Left renal pelvis (tissue), 4 donors: ENCODE data around the gene PEX12. TPM values are rescaled to one million over a fixed set of nuclear protein-coding genes. Genes with fewer than 3 reads are reported as not detected.
"Not testable (repeated sequence)": the region's sequence is repeated elsewhere in the genome, so short reads cannot be mapped to it uniquely, and the experiment has no call there.

Experiments used
- DNase-seq, 4 donors: peaks; one replicate each; pipeline ENCODE4 v3.0.0-alpha.2; 2013; ENCODE audit warnings: low read depth in 4 of 4, low spot score in 3 of 4
- polyA plus RNA-seq, 4 donors: library from polyadenylated mRNA; unstranded; fragments of 120-200 nt; gene quantifications; one replicate each; pipeline ENCODE4 v1.2.1, GENCODE V29; 2013; ENCODE audit not compliant: insufficient read length in 4 of 4

Gene PEX12
- polyA plus RNA-seq, 4 donors, result 11.0 to 14.6 (median 11.9) TPM

GRCh38 chr17:35540589-35541404 is 37.6 kb downstream of the PEX12 start:
- DNase-seq, result no peak

- DNase-seq, result no peak
Observed at GRCh38 chr17:35539659-35540026, 38.7 kb downstream of the PEX12 start.

DNA sequence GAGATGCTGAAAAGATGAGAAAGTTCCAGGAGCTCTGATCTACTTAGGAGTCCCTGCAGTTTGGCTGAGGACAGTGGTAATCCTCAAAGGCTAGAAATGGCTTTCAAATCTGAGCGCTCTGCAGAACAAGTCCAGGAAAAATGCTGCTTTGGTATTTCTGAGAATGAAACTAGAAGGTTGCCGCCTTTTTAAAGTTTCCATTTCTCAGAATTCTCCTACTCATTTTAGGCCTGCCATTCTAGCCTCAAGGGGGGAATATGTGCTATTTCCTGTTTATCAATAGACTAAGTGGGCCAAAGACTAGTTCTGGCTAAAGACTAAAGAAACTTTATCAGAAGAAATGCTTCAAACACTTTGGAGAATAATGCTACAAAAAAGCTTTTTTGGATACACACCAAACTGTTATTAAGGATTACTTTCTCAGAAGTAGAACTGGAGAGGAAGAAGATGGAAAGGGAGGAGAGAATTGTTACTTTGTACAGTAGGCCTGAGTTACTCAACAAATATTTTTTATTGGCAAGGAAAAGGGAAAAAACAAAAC is 40.7 kb downstream of the PEX12 start, which contains the start of gene SLFN12L:
Gene SLFN12L, minus strand, starts transcription at position 78 of the 541 bp plus-strand sequence. CDS start 15,314 bp downstream, outside the sequence.
- no peak for DNase-seq

- DNase-seq, result no peak
Observed at GRCh38 chr17:35536664-35537171, 41.7 kb downstream of the PEX12 start.

- not testable (repeated sequence) for DNase-seq
Observed at GRCh38 chr17:35535406-35535805, 43.0 kb downstream of the PEX12 start.

GRCh38 chr17:35534576-35535093 is 43.7 kb downstream of the PEX12 start:
- DNase-seq, result no peak

- DNase-seq, result no peak
Observed at GRCh38 chr17:35531160-35531559, 47.2 kb downstream of the PEX12 start.

- DNase-seq, result no peak
Observed at GRCh38 chr17:35529866-35530265, 48.5 kb downstream of the PEX12 start.

DNA sequence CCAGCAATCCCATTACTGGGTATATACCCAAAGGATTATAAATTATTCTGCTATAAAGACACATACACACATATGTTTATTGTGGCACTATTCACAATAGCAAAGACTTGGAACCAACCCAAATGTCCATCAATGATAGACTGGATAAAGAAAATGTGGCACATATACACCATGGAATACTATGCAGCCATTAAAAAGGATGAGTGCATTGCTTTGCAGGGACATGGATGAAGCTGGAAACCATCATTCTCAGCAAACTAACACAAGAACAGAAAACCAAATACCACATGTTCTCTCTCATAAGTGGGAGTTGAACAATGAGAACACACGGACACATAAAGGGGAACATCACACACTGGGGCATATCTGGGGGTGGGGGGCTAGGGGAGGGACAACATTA is 49.0 kb downstream of the PEX12 start:
- not testable (repeated sequence) for DNase-seq

Other genes with a start within 250 kb of the PEX12 start
- gene SLFN11, start 204.9 kb downstream of the PEX12 start, polyA plus RNA-seq, result 10 to 100 TPM; 10.9 to 28.4 (median 15.5) TPM
- gene SLFN12, start 146.1 kb downstream of the PEX12 start, polyA plus RNA-seq, result 10 to 100 TPM; 13.9 to 23.2 (median 18.2) TPM
- gene SLFN13, start 129.8 kb downstream of the PEX12 start, polyA plus RNA-seq, result 10 to 100 TPM in 3 of 4 donors, 1 to 10 TPM in 1; 4.5 to 28.3 (median 26.1) TPM
- under 1 TPM; 0.12 to 0.34 (median 0.29) TPM for gene SLFN12L, start 40.9 kb downstream of the PEX12 start, polyA plus RNA-seq
- under 1 TPM; 0.09 to 0.63 (median 0.16) TPM for gene SLFN14, start 17.8 kb downstream of the PEX12 start, polyA plus RNA-seq
- 100 to 1,000 TPM; 114 to 142 (median 127) TPM for gene AP2B1, start 8.8 kb upstream of the PEX12 start, polyA plus RNA-seq
- 10 to 100 TPM in 3 of 4 donors, 1 to 10 TPM in 1; 4.8 to 15.0 (median 11.0) TPM for gene RASL10B, start 153.1 kb upstream of the PEX12 start, polyA plus RNA-seq
- gene GAS2L2, start 174.7 kb upstream of the PEX12 start, polyA plus RNA-seq, result under 1 TPM in 2 of 4 donors, not detected in 2; 0.10 to 0.12 TPM
- gene C17orf50, start 182.3 kb upstream of the PEX12 start, polyA plus RNA-seq, result under 1 TPM in 1 of 4 donors, not detected in 3; 0.21 TPM
- 10 to 100 TPM in 1 of 4 donors, 1 to 10 TPM in 3; 1.9 to 11.0 (median 2.4) TPM for gene MMP28, start 217.1 kb upstream of the PEX12 start, polyA plus RNA-seq
- gene TAF15, start 230.9 kb upstream of the PEX12 start, polyA plus RNA-seq, result 100 to 1,000 TPM; 188 to 242 (median 234) TPM